Loucy (cell line): ENCODE measurements around the gene SHCBP1L.

ENCODE experiments used
- CTCF ChIP-seq: fragments of 200-600 bp; sonication (generic); conservative IDR thresholded peaks from 2 replicates; pipeline ENCODE4 v1.5.1; 2014; ENCODE audit warnings: mild to moderate bottlenecking, antibody characterized with exemption, low read length
- EZH2phosphoT487 ChIP-seq: fragments of 200-600 bp; IDR thresholded peaks from 2 replicates; pipeline ENCODE4 v1.6.1; 2018; ENCODE audit warnings: antibody characterized with exemption, mild to moderate bottlenecking, moderate library complexity, borderline replicate concordance

- TF ChIP-seq CTCF = no peak
- TF ChIP-seq EZH2phosphoT487 = no peak
Measured at GRCh38 chr1:182867861-182868260, 85.1 kb downstream of the SHCBP1L start.
